ENCODE measurements around the gene CCDC6. TPM values are rescaled to one million over a fixed set of nuclear protein-coding genes. Genes with fewer than 3 reads are reported as not detected.

CCDC6 gene
- total RNA-seq, 1 experiment from 2014 or later: 58.4 TPM

DNA sequence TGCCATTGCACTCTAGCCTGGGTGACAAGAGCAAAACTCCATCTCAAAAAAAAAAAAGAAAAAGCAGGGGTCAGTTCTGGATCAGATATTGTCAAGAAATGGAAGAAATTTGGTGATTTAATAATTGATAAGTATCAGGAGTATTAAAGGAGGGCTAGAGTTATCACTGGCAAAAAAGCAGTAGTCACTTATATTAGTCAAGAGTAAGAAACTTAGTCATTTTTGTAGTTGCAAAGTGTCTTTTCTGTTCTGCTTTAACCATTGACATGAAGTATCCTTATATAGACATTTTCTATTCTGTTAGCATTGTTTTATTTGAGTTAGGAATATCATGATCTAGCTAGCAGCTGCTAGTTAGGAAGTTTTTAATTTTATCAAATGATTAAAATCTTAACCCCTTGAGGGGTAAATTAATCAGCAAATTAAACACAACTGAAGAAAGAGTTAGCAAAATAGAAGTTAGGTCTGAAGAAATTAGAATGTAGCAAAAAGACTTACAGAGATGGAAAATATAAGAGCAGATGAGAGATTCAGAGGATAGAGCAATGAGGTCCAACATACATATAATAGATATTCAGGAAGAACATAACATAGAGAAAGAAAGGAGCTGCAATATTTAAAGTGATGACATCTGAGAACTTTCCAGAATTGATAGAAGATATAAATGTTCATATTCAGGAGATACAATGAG, 7.3 kb upstream of the CCDC6 start:
- Histone ChIP-seq H2BK12ac (ENCODE audit: insufficient read length, low read depth, low read length) (no peak overlapping the region), H2AK5ac (ENCODE audit: insufficient read length, low read length) (no peak overlapping the region), H3K4me1 (ENCODE audit: insufficient read depth, low read length) (no peaks in the 10 kb centered on the region), H3K4ac (ENCODE audit: low read depth, low read length) (no peak overlapping the region), H4K5ac (ENCODE audit: insufficient read length, low read depth, low read length) (no peak overlapping the region), H3K79me2 (ENCODE audit: insufficient read depth, low read length) (no peaks in the 10 kb centered on the region), H3K9ac (ENCODE audit: extremely low read depth, insufficient read length, low read length) (no peak overlapping the region), H3K79me1 (ENCODE audit: insufficient read depth, low read depth, low read length, poor library complexity, severe bottlenecking) (no peaks in the 10 kb centered on the region), H2AFZ (ENCODE audit: low read length) (no peak overlapping the region), H2BK5ac (ENCODE audit: insufficient read length, low read length) (no peak overlapping the region), H2BK15ac (ENCODE audit: low read depth, low read length) (no peak overlapping the region), H3K14ac (ENCODE audit: insufficient read depth, low read length) (no peak overlapping the region), H3T11ph (ENCODE audit: low read length) (no peak overlapping the region), H2BK20ac (ENCODE audit: low read depth, low read length, poor library complexity, severe bottlenecking) (no peak overlapping the region), H2BK120ac (ENCODE audit: low read depth, low read length, poor library complexity, severe bottlenecking) (no peak overlapping the region), H3K56ac (ENCODE audit: insufficient read length, low read depth, low read length) (no peak overlapping the region), H3K18ac (ENCODE audit: insufficient read length, low read depth, low read length) (no peak overlapping the region), H4K20me1 (ENCODE audit: control insufficient read depth, insufficient read depth, insufficient read length) (no peaks in the 10 kb centered on the region), H3K4me2 (ENCODE audit: insufficient read depth, insufficient read length, low read length) (no peak overlapping the region), H3K23ac (ENCODE audit: insufficient read length, low read depth, low read length) (no peak overlapping the region), H3K27me3 (ENCODE audit: insufficient read depth, low read length) (no peaks in the 10 kb centered on the region), H3K27ac (ENCODE audit: insufficient read length, low read depth, low read length) (no peak overlapping the region), H4K8ac (replicated peaks; ENCODE audit: insufficient read length, low read depth, low read length) (no peak overlapping the region), H3K9me3 (ENCODE audit: control insufficient read depth, low read depth, low read length) (no peaks in the 10 kb centered on the region), H3K23me2 (ENCODE audit: insufficient read length, low read depth, low read length, poor library complexity, severe bottlenecking) (no peaks in the 10 kb centered on the region), H4K91ac (ENCODE audit: insufficient read length, low read depth, low read length) (no peak overlapping the region)
- TF ChIP-seq, protein P1, sequence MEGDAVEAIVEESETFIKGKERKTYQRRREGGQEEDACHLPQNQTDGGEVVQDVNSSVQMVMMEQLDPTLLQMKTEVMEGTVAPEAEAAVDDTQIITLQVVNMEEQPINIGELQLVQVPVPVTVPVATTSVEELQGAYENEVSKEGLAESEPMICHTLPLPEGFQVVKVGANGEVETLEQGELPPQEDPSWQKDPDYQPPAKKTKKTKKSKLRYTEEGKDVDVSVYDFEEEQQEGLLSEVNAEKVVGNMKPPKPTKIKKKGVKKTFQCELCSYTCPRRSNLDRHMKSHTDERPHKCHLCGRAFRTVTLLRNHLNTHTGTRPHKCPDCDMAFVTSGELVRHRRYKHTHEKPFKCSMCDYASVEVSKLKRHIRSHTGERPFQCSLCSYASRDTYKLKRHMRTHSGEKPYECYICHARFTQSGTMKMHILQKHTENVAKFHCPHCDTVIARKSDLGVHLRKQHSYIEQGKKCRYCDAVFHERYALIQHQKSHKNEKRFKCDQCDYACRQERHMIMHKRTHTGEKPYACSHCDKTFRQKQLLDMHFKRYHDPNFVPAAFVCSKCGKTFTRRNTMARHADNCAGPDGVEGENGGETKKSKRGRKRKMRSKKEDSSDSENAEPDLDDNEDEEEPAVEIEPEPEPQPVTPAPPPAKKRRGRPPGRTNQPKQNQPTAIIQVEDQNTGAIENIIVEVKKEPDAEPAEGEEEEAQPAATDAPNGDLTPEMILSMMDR (conservative IDR thresholded peaks at IDR 0.05): no peak
- H3K27ac Mint-ChIP-seq: no peak overlapping the region
- peaks cover 10 to 21% (median 15%) of the 10 kb centered on the region in 3 experiments for H3K36me3 Mint-ChIP-seq (ENCODE audit: insufficient read depth in 1 of 3, low read depth in 3 of 3)
- H3K4me3 Mint-ChIP-seq: no peak overlapping the region
- H3K27me3 Mint-ChIP-seq (ENCODE audit: low read depth): no peaks in the 10 kb centered on the region; the same call in 1 of the 2 replicates
- peaks cover 20% of the 10 kb centered on the region in 2 experiments for H3K9me3 Mint-ChIP-seq
- no peak for DNase-seq
- peaks cover 5 to 11% of the 10 kb centered on the region in 2 experiments for H3K4me1 Mint-ChIP-seq
